Measurements from ENCODE around the gene NEGR1.

The NEGR1 gene

DNA sequence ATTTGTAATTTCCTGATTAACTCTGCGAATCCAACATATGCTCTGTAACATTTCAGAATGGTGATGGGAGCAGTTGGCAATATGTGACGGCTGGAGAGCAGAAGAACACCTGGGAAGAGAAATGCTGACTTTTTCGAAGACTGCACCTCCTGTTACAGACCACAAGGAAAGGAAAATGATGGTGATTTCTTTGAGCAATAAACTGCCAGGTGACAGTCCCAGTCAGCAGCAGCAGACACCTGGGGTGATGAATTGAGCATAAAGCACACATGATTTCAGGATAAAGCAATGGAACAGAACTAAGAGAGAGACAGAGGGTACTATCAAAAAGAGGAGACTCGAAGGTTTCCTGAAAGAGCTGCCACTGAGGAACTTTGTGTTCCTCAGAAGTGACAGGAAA, 528.6 kb downstream of the NEGR1 start:
- no peak for DNase-seq (ENCODE audit: low spot score)
- no peak overlapping the region for H3K27ac ChIP-seq
- TF ChIP-seq, protein P1, sequence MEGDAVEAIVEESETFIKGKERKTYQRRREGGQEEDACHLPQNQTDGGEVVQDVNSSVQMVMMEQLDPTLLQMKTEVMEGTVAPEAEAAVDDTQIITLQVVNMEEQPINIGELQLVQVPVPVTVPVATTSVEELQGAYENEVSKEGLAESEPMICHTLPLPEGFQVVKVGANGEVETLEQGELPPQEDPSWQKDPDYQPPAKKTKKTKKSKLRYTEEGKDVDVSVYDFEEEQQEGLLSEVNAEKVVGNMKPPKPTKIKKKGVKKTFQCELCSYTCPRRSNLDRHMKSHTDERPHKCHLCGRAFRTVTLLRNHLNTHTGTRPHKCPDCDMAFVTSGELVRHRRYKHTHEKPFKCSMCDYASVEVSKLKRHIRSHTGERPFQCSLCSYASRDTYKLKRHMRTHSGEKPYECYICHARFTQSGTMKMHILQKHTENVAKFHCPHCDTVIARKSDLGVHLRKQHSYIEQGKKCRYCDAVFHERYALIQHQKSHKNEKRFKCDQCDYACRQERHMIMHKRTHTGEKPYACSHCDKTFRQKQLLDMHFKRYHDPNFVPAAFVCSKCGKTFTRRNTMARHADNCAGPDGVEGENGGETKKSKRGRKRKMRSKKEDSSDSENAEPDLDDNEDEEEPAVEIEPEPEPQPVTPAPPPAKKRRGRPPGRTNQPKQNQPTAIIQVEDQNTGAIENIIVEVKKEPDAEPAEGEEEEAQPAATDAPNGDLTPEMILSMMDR (conservative IDR thresholded peaks at IDR 0.05; ENCODE audit: low read depth), result no peak
- ChIA-PET POLR2A (ENCODE audit: low non-redundant PET) (no interaction called here), CTCF (no interaction called here)

GRCh38 chr1:71745326-71745725, 537.0 kb downstream of the NEGR1 start:
- CTCF ChIA-PET, result no interaction called here
- no peak for DNase-seq (ENCODE audit: low spot score)

GRCh38 chr1:71743862-71744261, 538.5 kb downstream of the NEGR1 start:
- no peak for DNase-seq (ENCODE audit: low spot score)
- no peak overlapping the region for H3K27ac ChIP-seq
- ChIA-PET CTCF (no interaction called here), POLR2A (ENCODE audit: low non-redundant PET) (no interaction called here)
- TF ChIP-seq, protein P1 (conservative IDR thresholded peaks at IDR 0.05; ENCODE audit: low read depth), result no peak

More at GRCh38 chr1:71745326-71745725, 537.0 kb downstream of the NEGR1 start:
- TF ChIP-seq, protein P1 (conservative IDR thresholded peaks at IDR 0.05; ENCODE audit: low read depth), result no peak
- POLR2A ChIA-PET (ENCODE audit: low non-redundant PET), result no interaction called here
- H3K27ac ChIP-seq, result no peak overlapping the region

- TF ChIP-seq, protein P1 (conservative IDR thresholded peaks at IDR 0.05; ENCODE audit: low read depth), result no peak
- ChIA-PET POLR2A (ENCODE audit: low non-redundant PET) (interaction anchor here (0.6 kb wide), 1 partner anchor 8 kb away, joined by 5 read pairs; no protein-coding TSS in a partner anchor), CTCF (no interaction called here)
- H3K27ac ChIP-seq, result no peak overlapping the region
- DNase-seq (ENCODE audit: low spot score), result no peak
Observed at GRCh38 chr1:71738910-71739309, 543.4 kb downstream of the NEGR1 start.

GRCh38 chr1:71738256-71738655, 544.1 kb downstream of the NEGR1 start:
- no peak for DNase-seq (ENCODE audit: low spot score)
- ChIA-PET CTCF (interaction anchor here (0.6 kb wide), 1 partner anchor 79 kb away, joined by 4 read pairs; no protein-coding TSS in a partner anchor), POLR2A (ENCODE audit: low non-redundant PET) (interaction anchor here (0.6 kb wide), 1 partner anchor 9 kb away, joined by 5 read pairs; no protein-coding TSS in a partner anchor)
- TF ChIP-seq, protein P1 (conservative IDR thresholded peaks at IDR 0.05; ENCODE audit: low read depth), result no peak
- H3K27ac ChIP-seq, result no peak overlapping the region

DNA sequence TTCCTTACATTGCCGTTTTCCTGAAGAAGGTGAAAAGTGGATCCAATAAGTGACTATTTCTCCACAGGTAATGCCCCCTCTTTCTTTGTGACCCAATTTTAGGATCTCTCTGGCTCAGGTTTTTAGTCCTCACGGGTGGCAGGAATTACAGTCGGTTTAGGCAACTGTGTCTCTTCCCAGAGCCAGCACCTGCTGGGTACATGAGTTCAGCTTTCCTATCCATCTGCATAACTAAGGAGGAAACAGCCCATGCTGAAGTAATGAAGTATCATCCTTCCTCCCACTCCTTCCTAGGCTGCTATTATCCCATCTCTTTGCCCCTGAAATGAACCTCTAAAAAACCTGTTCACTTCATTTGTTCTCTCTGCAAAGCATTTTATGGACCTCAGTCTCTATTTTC, 544.6 kb downstream of the NEGR1 start:
- CTCF ChIA-PET, result interaction anchor here (0.6 kb wide), 1 partner anchor 80 kb away, joined by 4 read pairs; no protein-coding TSS in a partner anchor

More for the DNA sequence above, 544.6 kb downstream of the NEGR1 start:
- DNase-seq (ENCODE audit: low spot score), result no peak
- POLR2A ChIA-PET (ENCODE audit: low non-redundant PET), result no interaction called here
- no peak overlapping the region for H3K27ac ChIP-seq
- TF ChIP-seq, protein P1 (conservative IDR thresholded peaks at IDR 0.05; ENCODE audit: low read depth), result no peak

Data from RWPE1 (cell line).